SIG-M5 (cell line): Measurements from ENCODE around the gene TTC17.
A peak's percentile ranks its signal among the peaks of the same experiment; 100 is the strongest.
"Not testable (repeated sequence)": the region's sequence is repeated elsewhere in the genome, so short reads cannot be mapped to it uniquely, and the experiment has no call there.

Experiments
- DNase-seq: peaks from one replicate; lab custom pipeline; 2025; lab: John Stamatoyannopoulos, UW

Gene TTC17

GRCh38 chr11:43358801-43359421 is at the start of gene TTC17:
Gene TTC17, plus strand, starts transcription at chr11:43358920. Its CDS starts 35 bp downstream, at chr11:43358955.
- peak; percentile 54 for DNase-seq

- peak; percentile 68 for DNase-seq
Observed at GRCh38 chr11:43311791-43312607, 46.7 kb upstream of the TTC17 start, which contains the start of gene API5. Gene API5, plus strand, starts transcription at chr11:43311996. Its CDS starts 132 bp downstream, at chr11:43312128.

- no peak for DNase-seq
Observed at GRCh38 chr11:43315966-43316365, 42.8 kb upstream of the TTC17 start.

- DNase-seq = no peak
Observed at GRCh38 chr11:43316451-43316850, 42.3 kb upstream of the TTC17 start.

GRCh38 chr11:43327987-43328386 is 30.7 kb upstream of the TTC17 start:
- no peak for DNase-seq

- DNase-seq = no peak
Observed at GRCh38 chr11:43328482-43328881, 30.2 kb upstream of the TTC17 start.

GRCh38 chr11:43341159-43341558 is 17.6 kb upstream of the TTC17 start:
- DNase-seq = no peak

GRCh38 chr11:43351426-43351825 is 7.3 kb upstream of the TTC17 start:
- DNase-seq = not testable (repeated sequence)

GRCh38 chr11:43354311-43354710 is 4.4 kb upstream of the TTC17 start:
- DNase-seq = no peak

- DNase-seq = no peak
Observed at GRCh38 chr11:43356336-43356735, 2.4 kb upstream of the TTC17 start.

- DNase-seq = no peak
Observed at GRCh38 chr11:43358279-43358800, 380 bp upstream of the TTC17 start.

GRCh38 chr11:43359422-43359818 is 700 bp downstream of the TTC17 start:
- no peak for DNase-seq

GRCh38 chr11:43360361-43361032 is 1.8 kb downstream of the TTC17 start:
- DNase-seq = peak; percentile 29

- no peak for DNase-seq
Observed at GRCh38 chr11:43366677-43367076, 8.0 kb downstream of the TTC17 start.

GRCh38 chr11:43367382-43368178 is 8.9 kb downstream of the TTC17 start:
- DNase-seq = no peak

- DNase-seq = no peak
Observed at GRCh38 chr11:43376065-43376464, 17.3 kb downstream of the TTC17 start.

- DNase-seq = no peak
Observed at GRCh38 chr11:43376594-43376993, 17.9 kb downstream of the TTC17 start.

- DNase-seq = no peak
Observed at GRCh38 chr11:43377389-43377788, 18.7 kb downstream of the TTC17 start.

- DNase-seq = no peak
Observed at GRCh38 chr11:43378897-43379296, 20.2 kb downstream of the TTC17 start.

GRCh38 chr11:43381802-43382201 is 23.1 kb downstream of the TTC17 start:
- DNase-seq = no peak

GRCh38 chr11:43382614-43383013 is 23.9 kb downstream of the TTC17 start:
- no peak for DNase-seq

GRCh38 chr11:43384393-43384792 is 25.7 kb downstream of the TTC17 start:
- DNase-seq = no peak
